HG02884 (cell line): ENCODE results near the gene KLK5.
"Not testable (repeated sequence)": the region's sequence is repeated elsewhere in the genome, so short reads cannot be mapped to it uniquely, and the experiment has no call there.

Experiments
- ATAC-seq: cut with Tn5 transposase; IDR thresholded peaks from one replicate; pipeline ENCODE4 v1.9.1; 2021; ENCODE audit warnings: mild to moderate bottlenecking, moderate library complexity; ENCODE audit not compliant: unreplicated experiment

The KLK5 gene, protein sequence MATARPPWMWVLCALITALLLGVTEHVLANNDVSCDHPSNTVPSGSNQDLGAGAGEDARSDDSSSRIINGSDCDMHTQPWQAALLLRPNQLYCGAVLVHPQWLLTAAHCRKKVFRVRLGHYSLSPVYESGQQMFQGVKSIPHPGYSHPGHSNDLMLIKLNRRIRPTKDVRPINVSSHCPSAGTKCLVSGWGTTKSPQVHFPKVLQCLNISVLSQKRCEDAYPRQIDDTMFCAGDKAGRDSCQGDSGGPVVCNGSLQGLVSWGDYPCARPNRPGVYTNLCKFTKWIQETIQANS

GRCh38 chr19:50952910-50953309 is at the start of gene KLK5:
KLK5 (minus strand) TSS chr19:50953038; CDS start chr19:50952657, 381 bp downstream.
- no peak for ATAC-seq

DNA sequence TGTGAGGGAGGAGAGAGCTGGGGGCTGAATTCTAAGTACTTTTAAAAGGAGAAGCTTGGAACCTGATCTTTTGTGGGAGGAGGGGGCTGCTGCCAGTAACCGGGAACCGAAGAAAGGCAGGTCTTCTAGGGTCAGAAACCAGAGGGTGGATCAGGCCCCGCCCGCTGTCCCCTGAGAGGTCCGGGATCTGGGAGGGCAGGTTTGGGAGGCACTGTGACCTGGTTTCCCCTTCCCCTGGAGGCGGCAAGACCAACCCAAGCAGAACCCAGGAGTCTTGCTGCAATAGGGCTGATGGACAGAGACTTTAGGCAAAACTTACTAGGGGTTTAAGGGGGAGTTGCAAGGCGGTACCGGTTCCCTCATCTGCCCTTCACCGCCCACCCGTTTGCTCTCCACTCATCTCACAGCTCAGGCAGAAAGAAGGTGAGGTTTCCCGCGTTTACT is 49.3 kb upstream of the KLK5 start:
- ATAC-seq, result no peak

DNA sequence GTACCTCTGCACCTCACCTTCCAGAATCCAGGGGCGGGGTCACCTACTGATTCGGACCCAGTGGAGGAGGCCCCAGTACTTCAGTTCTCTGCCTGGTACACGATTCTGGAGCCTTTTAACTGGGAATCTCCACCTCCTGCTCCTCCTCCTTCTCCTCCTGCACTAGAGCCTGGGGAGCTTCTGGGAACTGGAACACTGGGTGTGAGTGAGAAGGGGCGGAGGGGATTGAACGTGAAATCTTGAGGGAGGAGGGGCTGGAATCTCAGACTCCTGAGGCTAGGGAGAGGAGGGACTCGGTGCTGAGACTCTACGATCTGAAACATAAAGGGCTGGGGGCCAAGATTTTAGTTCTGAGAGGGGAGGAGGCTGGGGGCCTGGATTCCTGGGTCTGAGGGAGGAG is 48.7 kb upstream of the KLK5 start, which contains the start of gene KLK8:
TSS of gene KLK8 (minus strand) at position 90 of the 400 bp plus-strand sequence. CDS start 437 bp downstream, outside the sequence.
- no peak for ATAC-seq

DNA sequence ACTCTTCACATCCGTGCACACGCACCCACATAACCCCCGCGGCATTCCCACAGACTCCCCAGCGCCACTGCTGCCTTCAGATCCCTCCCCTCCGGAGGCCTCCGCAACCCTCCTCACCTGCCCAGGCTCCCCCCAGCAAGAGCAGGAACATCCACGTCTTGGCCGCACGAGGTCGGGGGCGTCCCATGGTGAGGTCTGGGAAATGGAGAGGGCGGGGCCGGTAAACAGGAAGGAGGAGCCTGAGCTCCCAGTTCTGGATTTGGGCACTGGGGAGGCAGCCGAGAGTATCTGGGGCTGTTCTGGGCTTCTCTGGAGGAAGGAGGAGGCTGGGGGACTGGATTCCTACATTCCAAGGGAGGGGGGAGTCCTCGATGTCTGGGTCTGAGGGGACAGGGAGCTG is 48.1 kb upstream of the KLK5 start:
- no peak for ATAC-seq

DNA sequence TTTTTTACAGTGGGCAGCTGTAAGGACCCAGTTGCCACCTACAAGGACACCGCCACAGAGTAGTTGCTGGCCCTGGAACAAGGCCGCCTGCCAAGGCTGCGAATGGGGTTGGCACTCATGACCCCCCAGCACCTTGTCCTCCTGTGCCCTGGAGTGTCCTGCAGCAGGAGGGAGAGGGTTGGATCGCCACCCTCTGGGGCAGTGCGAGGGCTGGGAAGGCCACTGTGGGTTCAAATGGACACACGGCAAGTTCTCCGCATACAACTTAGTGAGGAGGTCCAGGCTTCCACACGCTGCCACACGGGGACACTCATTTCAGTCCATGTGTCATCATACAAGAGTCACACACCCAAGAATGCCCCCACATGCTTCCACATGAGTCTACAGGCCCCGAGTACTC is 47.6 kb upstream of the KLK5 start:
- no peak for ATAC-seq

DNA sequence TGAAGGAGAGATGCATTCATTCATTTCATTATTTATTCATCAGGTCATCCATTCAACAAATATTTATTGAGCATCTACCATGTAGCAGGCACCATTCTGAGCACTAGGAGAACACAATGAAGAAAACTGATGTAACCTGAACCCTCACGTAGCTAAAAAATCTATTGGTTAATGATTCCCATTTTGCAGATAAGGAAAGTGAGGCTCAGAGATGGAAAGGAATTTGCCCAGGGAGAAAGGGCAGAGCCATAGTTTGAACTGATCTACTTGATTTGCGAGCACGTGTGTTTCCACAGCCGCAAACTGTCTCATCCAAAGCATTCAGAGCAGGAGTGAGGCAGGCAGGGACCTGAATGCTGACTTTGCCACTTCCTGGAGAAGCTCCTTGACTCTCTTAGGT is 45.8 kb upstream of the KLK5 start:
- ATAC-seq, result no peak

- ATAC-seq, result no peak
Observed at GRCh38 chr19:50998061-50998460, 45.2 kb upstream of the KLK5 start.

GRCh38 chr19:50994129-50994528 is 41.3 kb upstream of the KLK5 start:
- no peak for ATAC-seq

DNA sequence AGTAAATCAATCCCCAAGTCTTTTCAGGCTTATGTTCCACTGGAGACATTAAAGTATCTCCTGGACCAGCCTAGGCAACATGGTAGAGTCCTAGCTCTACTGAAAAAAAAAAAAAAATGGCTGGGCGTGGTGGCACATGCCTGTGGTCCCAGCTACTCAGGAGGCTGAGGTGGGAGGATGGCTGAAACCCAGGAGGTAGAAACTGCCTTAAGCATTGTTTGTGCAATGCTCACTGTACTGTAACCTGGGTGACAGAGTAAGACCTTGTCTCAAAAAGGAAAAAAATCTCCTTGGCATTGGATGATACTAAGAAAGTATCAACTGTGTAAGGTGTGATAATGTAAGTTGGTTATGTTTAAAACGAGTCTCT is 39.8 kb upstream of the KLK5 start:
- no peak for ATAC-seq

GRCh38 chr19:50984416-50984815 is 31.6 kb upstream of the KLK5 start:
- ATAC-seq, result not testable (repeated sequence)

DNA sequence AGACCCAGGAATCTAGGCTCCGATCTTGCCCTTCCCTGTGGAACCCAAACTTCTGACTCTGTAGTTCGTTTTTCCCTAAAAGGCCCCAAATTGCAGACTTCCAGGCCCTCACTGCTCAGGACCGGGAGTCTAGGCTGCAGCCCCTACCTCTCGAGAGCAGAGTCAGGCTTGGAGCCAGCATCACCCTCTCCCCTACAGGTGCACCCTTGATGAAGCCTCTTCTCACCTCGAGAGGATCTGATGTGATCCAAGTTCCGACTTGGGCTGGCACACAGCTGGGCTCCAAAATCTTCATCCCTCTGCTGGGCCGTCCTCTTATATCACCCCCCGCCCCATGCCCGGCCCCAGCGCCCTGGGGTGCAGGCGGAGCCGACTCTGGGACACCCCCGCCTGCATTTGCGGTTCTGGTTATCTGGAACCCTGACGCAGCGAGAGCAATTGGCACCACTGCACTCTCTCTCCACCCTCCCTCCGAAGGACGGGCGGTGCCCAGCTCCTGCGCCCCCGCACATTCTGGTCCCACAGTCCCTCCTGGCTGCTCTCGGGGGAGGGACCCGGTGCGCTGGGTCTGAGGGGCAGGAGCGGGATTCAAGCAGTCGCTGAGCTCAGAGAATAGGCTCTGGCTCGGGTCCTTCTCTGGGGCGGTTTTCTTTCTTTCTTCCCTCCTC is 30.9 kb upstream of the KLK5 start, which contains the start of gene KLK7:
TSS of gene KLK7 (minus strand) at position 293 of the 668 bp plus-strand sequence. CDS start 1,518 bp downstream, outside the sequence.
- ATAC-seq, result no peak

- no peak for ATAC-seq
Observed at GRCh38 chr19:50982186-50982585, 29.3 kb upstream of the KLK5 start.

- ATAC-seq, result no peak
Observed at GRCh38 chr19:50981587-50982146, 28.8 kb upstream of the KLK5 start.

DNA sequence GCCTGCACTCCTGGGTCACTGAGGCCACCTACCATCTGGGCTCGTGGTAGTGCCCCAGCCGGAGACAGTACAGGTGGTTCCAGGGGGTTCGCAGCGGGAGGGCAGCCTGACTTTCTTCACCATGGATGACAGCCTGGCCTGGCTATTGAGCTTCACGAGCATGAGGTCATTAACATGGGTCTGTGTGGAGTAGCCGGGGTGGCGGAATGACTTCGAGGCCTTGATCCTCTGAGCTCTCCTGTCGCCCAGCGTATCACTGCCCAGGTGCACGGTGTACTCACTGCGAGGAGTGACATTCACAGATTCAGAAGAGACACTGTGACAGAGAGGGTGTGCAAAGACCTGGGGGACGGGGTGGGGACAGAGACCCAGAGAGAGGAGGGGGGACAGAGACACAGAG is 27.4 kb upstream of the KLK5 start:
- ATAC-seq, result no peak

- ATAC-seq, result no peak
Observed at GRCh38 chr19:50979758-50980157, 26.9 kb upstream of the KLK5 start.

- ATAC-seq, result no peak
Observed at GRCh38 chr19:50978772-50979390, 26.0 kb upstream of the KLK5 start.

- no peak for ATAC-seq
Observed at GRCh38 chr19:50977626-50978025, 24.8 kb upstream of the KLK5 start.

DNA sequence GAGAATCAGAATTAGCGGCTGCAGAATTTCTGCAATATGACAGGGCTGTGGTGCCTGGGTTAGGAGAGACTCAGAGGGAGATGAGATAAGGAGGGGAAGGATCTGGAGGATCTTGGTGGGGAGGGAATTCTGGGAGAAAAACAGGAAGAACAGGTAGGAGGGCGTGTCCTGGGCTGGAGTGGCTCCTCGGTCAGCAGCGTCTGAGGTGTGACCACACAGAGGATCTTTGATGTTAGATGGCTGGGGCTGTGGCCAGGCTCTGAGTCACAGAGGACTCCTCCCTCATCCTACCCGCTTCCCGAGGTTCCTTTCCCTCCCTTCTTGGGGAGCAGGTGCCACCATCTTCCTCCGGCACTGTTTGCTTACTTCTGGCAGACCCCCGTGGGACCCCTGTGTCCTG is 22.9 kb upstream of the KLK5 start:
- ATAC-seq, result no peak

DNA sequence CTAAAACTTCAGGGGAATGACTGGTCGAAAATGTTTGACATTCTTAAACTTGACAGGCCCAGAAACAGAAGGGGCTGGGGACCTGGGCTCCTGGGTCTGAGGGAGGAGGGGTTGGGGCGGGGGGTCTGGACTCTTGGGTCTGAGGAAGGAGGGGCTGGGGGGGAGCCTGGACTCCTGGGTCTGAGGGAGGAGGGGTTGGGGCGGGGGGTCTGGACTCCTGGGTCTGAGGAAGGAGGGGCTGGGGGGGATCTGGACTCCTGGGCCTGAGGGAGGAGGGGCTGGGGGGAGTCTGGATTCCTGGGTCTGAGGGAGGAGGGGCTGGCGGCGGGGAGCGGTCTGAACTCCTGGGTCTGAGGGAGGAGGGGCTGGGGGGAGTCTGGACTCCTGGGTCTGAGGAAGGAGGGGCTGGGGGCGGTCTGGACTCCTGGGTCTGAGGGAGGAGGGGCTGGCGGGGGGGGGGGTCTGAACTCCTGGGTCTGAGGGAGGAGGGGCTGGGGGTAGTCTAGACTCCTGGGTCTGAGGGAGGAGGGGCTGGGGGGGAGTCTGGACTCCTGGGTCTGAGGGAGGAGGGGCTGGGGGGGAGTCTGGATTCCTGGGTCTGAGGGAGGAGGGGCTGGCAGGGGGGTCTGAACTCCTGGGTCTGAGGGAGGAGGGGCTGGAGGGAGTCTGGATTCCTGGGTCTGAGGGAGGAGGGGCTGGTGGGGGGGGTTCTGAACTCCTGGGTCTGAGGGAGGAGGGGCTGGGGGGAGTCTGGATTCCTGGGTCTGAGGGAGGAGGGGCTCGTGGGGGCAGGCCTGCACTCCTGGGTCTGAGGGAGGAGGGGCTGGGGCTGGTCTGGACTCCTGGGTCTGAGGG is 22.1 kb upstream of the KLK5 start:
- no peak for ATAC-seq

DNA sequence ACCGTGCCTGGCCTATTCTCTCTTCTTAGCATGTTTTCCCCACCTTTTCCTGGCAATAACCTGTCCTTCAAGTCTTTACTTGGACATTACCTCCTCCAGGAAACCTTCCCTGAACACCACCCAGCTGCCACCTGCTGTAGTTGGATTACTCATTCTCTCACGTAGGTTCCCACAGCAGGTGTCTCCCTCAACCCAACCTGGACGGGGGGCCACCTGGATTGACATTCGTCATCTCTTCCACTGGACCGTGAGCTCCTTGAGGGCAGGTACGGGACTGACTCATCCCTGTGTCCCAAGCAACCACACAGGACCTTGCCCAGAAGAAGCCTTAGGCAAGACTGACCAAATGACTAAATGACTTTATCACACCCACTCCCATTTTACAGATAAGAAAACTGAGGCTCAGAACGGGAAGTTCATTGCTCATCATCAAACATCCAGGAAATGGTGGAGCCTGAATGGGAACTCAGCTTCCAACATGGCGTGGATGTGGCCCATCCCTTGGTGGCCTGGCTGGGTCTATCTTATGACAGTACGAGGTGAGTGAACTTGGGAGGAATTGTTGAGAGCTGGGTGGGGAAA is 20.0 kb upstream of the KLK5 start:
- ATAC-seq, result no peak
